Measurements from ENCODE around the gene PBX3. TPM values are rescaled to one million over a fixed set of nuclear protein-coding genes. Genes with fewer than 3 reads are reported as not detected.

PBX3 gene
- total and polyA plus RNA-seq, 2 of the 13 experiments (the other 11 are each of a cell fraction or from before 2014, with no cell fraction given), result 6.0 to 11.2 TPM

- TF ChIP-seq PITX1 (CRISPR knock-in tag; IDR thresholded peaks at IDR 0.05) (peak; percentile 67), NR2F6 (IDR thresholded peaks at IDR 0.05) (0 out of 2 replicates have a peak, but pooled peaks have one; percentile 10), NR2F6 (CRISPR knock-in tag; IDR thresholded peaks at IDR 0.05) (peak; percentile 49), CREB1 (IDR thresholded peaks at IDR 0.05) (no peak), CREB1 (CRISPR knock-in tag; IDR thresholded peaks at IDR 0.05) (0 out of 2 replicates have a peak, but pooled peaks have one; percentile 15), HNF1A (IDR thresholded peaks at IDR 0.05; ENCODE audit: low read depth) (no peak), HNF1A (CRISPR knock-in tag; IDR thresholded peaks at IDR 0.05; ENCODE audit: borderline replicate concordance) (peak; percentile 61), SMYD3 (CRISPR knock-in tag; IDR thresholded peaks at IDR 0.05) (peak; percentile 38; the same call in 1 of the 2 replicates), ZNF260 (CRISPR knock-in tag; IDR thresholded peaks at IDR 0.05; ENCODE audit: borderline replicate concordance, low read depth) (0 out of 2 replicates have a peak, but pooled peaks have one; percentile 79), CAMTA2 (CRISPR knock-in tag; IDR thresholded peaks at IDR 0.05; ENCODE audit: borderline replicate concordance) (0 out of 2 replicates have a peak, but pooled peaks have one; percentile 5), SP140L (CRISPR knock-in tag; IDR thresholded peaks at IDR 0.05; ENCODE audit: borderline replicate concordance) (0 out of 2 replicates have a peak, but pooled peaks have one; percentile 52), THAP11 (CRISPR knock-in tag; IDR thresholded peaks at IDR 0.05) (peak; percentile 58; the same call in 1 of the 2 replicates), ZC3H13 (CRISPR knock-in tag; IDR thresholded peaks at IDR 0.05) (peak; percentile 89; the same call in 1 of the 2 replicates), POLR2AphosphoS2 (IDR thresholded peaks at IDR 0.05; ENCODE audit: low read depth, low read length) (no peak), IKZF4 (CRISPR knock-in tag; IDR thresholded peaks at IDR 0.05; ENCODE audit: borderline replicate concordance, low read depth, not compliant biosample characterization) (peak; percentile 91), CREM (IDR thresholded peaks at IDR 0.05) (peak; percentile 33; the same call in 1 of the 2 replicates), CREM (CRISPR knock-in tag; IDR thresholded peaks at IDR 0.05) (no peak), CEBPB (IDR thresholded peaks at IDR 0.05; ENCODE audit: borderline replicate concordance, low read depth, low read length) (no peak), SP2 (CRISPR knock-in tag; IDR thresholded peaks at IDR 0.05) (peak; percentile 92), ZSCAN9 (CRISPR knock-in tag; IDR thresholded peaks at IDR 0.05; ENCODE audit: borderline replicate concordance) (peak; percentile 67), ZNF180 (CRISPR knock-in tag; IDR thresholded peaks at IDR 0.05; ENCODE audit: borderline replicate concordance, low read depth) (peak; percentile 85; the same call in 1 of the 2 replicates), GLMP (CRISPR knock-in tag; IDR thresholded peaks at IDR 0.05; ENCODE audit: borderline replicate concordance) (no peak), ZNF800 (CRISPR knock-in tag; IDR thresholded peaks at IDR 0.05) (peak; percentile 77; the same call in 1 of the 2 replicates)
Measured at GRCh38 chr9:125746017-125746773, 978 bp upstream of the PBX3 start (continued).

Data from HepG2 (cell line).